Caco-2 (cell line): ENCODE measurements around the gene HEY2. TPM values are rescaled to one million over a fixed set of nuclear protein-coding genes. Genes with fewer than 3 reads are reported as not detected.

Experiments used
- BruUV-seq: library from RNA; stranded (reverse); fragments of 400-500 nt; replicated peaks from 2 replicates; lab custom pipeline; 2021; lab: Mats Ljungman, UMichigan
- CTCF ChIA-PET: fragments of 300-600 bp; sonication (Branson Sonifier 250); formaldehyde crosslinking; loops from one replicate; lab custom pipeline; 2022; ENCODE audit warnings: antibody characterized with exemption; lab: Charles Lee
- POLR2A ChIA-PET: fragments of 300-600 bp; sonication (Branson Sonifier 250); formaldehyde crosslinking; loops from one replicate; lab custom pipeline; 2022; ENCODE audit warnings: antibody characterized with exemption; lab: Charles Lee
- DNase-seq, 2 experiments: peaks; one replicate each; pipeline versions ENCODE4 v3.0.0 to v3.0.0-alpha.2; 2020 to 2022
- H3K27me3 ChIP-seq: replicated peaks from 2 replicates; pipeline ENCODE4 v1.6.0; 2011; ENCODE audit warnings: low read length; ENCODE audit not compliant: control insufficient read depth, insufficient read depth
- H3K36me3 ChIP-seq: 2 replicates; pipeline ENCODE4 v1.5.1; 2011; ENCODE audit warnings: low read length; ENCODE audit not compliant: control insufficient read depth, insufficient read depth
- H3K4me1 ChIP-seq: fragments of 250-450 bp; sonication (Bioruptor Pico); 2 replicates; pipeline ENCODE4 v1.5.1; 2020; ENCODE audit warnings: mild to moderate bottlenecking
- H3K4me3 ChIP-seq: 2 replicates; pipeline ENCODE4 v1.5.1; 2011; ENCODE audit warnings: low read depth, mild to moderate bottlenecking, control low read depth, low read length
- H3K9me3 ChIP-seq: fragments of 250-450 bp; sonication (Bioruptor Pico); 2 replicates; pipeline ENCODE4 v1.5.1; 2020; ENCODE audit warnings: mild to moderate bottlenecking, moderate library complexity
- H3K27ac Mint-ChIP-seq: one replicate; pipeline ENCODE4 v1.8.0; 2022; ENCODE audit warnings: mixed read lengths; ENCODE audit not compliant: unreplicated experiment
- H3K27me3 Mint-ChIP-seq: one replicate; pipeline ENCODE4 v1.8.0; 2022; ENCODE audit warnings: mixed read lengths; ENCODE audit not compliant: insufficient read depth, unreplicated experiment
- H3K36me3 Mint-ChIP-seq: one replicate; pipeline ENCODE4 v1.8.0; 2022; ENCODE audit warnings: mild to moderate bottlenecking, mixed read lengths; ENCODE audit not compliant: insufficient read depth, unreplicated experiment
- H3K4me1 Mint-ChIP-seq: one replicate; pipeline ENCODE4 v1.8.0; 2022; ENCODE audit warnings: low read depth, mixed read lengths; ENCODE audit not compliant: unreplicated experiment
- H3K4me3 Mint-ChIP-seq: one replicate; pipeline ENCODE4 v1.8.0; 2022; ENCODE audit warnings: mild to moderate bottlenecking, moderate library complexity, mixed read lengths; ENCODE audit not compliant: unreplicated experiment
- H3K9me3 Mint-ChIP-seq: one replicate; pipeline ENCODE4 v1.8.0; 2022; ENCODE audit warnings: mixed read lengths; ENCODE audit not compliant: unreplicated experiment
- intact Hi-C: fragments of 100-400 bp; cut with micrococcal nuclease; formaldehyde crosslinking; loops from one replicate; pipeline ENCODE4 v1.10.0; 2022; ENCODE audit not compliant: unreplicated experiment
- total RNA-seq: library from RNA; stranded (reverse); gene quantifications from 2 replicates; pipeline ENCODE4 v1.2.3, GENCODE V29; 2022
- TF ChIP-seq, protein P1 (sequence below), 2 experiments: fragments of 200-600 bp in 1 of 2; IDR thresholded peaks; 1 replicate in 1 of 2; 2 replicates in 1 of 2; pipeline versions ENCODE4 v1.5.1 to v1.8.0; 2011 to 2022; ENCODE audit warnings: antibody characterized with exemption in 1 of 2, control low read depth in 1 of 2, inconsistent platforms in 1 of 2, low read depth in 1 of 2, low read length in 1 of 2, mild to moderate bottlenecking in 1 of 2, moderate library complexity in 1 of 2; ENCODE audit not compliant: insufficient read depth in 1 of 2, severe bottlenecking in 1 of 2, unreplicated experiment in 1 of 2

Gene HEY2
- total RNA-seq, 1 experiment from 2014 or later, result not detected

DNA sequence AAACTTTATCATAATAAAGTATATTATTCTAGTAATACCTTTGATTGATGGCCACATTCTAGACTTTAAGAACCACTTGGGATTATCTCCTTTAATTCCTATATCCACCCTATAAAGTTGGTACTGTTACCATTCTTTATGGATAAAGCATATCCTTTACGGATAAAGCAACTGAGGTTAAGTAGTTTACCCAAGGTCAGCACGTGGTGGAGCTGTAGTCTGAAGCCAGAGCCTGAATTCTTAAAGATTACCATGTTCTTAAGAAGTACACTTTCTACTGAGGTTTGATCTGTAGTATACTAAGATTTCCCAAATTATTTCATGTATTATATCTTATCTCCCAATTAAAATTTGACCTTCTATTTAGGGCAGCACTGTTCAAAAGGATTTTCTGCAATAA is 38.4 kb downstream of the HEY2 start:
- peaks cover 20% of the 10 kb centered on the region for H3K4me1 ChIP-seq
- Mint-ChIP-seq H3K36me3 (no peaks in the 10 kb centered on the region), H3K27me3 (no peaks in the 10 kb centered on the region), H3K9me3 (no peaks in the 10 kb centered on the region), H3K4me3 (no peak overlapping the region), H3K4me1 (peaks cover 1% of the 10 kb centered on the region), H3K27ac (no peak overlapping the region)
- no TSS peak for BruUV-seq
- TF ChIP-seq, protein P1, sequence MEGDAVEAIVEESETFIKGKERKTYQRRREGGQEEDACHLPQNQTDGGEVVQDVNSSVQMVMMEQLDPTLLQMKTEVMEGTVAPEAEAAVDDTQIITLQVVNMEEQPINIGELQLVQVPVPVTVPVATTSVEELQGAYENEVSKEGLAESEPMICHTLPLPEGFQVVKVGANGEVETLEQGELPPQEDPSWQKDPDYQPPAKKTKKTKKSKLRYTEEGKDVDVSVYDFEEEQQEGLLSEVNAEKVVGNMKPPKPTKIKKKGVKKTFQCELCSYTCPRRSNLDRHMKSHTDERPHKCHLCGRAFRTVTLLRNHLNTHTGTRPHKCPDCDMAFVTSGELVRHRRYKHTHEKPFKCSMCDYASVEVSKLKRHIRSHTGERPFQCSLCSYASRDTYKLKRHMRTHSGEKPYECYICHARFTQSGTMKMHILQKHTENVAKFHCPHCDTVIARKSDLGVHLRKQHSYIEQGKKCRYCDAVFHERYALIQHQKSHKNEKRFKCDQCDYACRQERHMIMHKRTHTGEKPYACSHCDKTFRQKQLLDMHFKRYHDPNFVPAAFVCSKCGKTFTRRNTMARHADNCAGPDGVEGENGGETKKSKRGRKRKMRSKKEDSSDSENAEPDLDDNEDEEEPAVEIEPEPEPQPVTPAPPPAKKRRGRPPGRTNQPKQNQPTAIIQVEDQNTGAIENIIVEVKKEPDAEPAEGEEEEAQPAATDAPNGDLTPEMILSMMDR (IDR thresholded peaks at IDR 0.05; ENCODE audit: insufficient read depth in 1 of 2, low read depth in 1 of 2, low read length in 1 of 2, severe bottlenecking in 1 of 2, unreplicated experiment in 1 of 2), result no peak
- DNase-seq, result no peak
- POLR2A ChIA-PET, result interaction anchor here (0.6 kb wide), 1 partner anchor 1729 kb away, joined by 3 read pairs; no protein-coding TSS in a partner anchor
- no peak overlapping the region for H3K4me3 ChIP-seq
- no peaks in the 10 kb centered on the region for H3K27me3 ChIP-seq
- H3K9me3 ChIP-seq, result no peaks in the 10 kb centered on the region
- intact Hi-C loops, result no loop called here
- CTCF ChIA-PET, result interaction anchor here (0.8 kb wide), 1 partner anchor 183 kb away, joined by 4 read pairs; no protein-coding TSS in a partner anchor
- H3K36me3 ChIP-seq, result no peaks in the 10 kb centered on the region

DNA sequence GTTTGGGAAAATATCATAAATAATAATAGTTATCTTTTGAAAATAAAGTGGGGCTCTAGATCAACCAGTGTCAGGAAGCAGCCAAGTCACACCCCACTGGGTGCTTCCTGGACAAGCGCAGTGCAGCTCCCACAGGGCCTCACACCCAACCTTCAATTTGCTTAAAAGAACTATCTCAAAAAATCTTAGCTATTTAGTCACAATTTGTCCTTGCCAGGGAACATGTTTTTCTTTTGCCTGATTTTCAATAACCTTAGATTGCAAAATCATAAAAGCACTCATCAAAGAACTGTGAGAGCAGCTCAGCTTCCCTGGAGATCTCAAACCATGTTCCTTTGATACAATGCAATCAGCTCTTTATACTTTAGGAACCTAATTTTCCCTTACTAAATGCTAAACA is 39.7 kb downstream of the HEY2 start:
- no peaks in the 10 kb centered on the region for H3K36me3 Mint-ChIP-seq
- Histone ChIP-seq H3K36me3 (no peaks in the 10 kb centered on the region), H3K4me3 (no peak overlapping the region), H3K4me1 (peaks cover 20% of the 10 kb centered on the region), H3K9me3 (no peaks in the 10 kb centered on the region), H3K27me3 (no peaks in the 10 kb centered on the region)
- ChIA-PET POLR2A (interaction anchor here (0.5 to 2.7 kb wide), 3 partner anchors 8 to 229 kb away, joined by 3 to 21 read pairs (median 9); partner anchors contain the start of gene TRMT11), CTCF (interaction anchor here (2.9 to 3.9 kb wide), 2 partner anchors 8 to 168 kb away, joined by 19 to 33 read pairs; partner anchors contain the start of gene HINT3)
- H3K27me3 Mint-ChIP-seq, result no peaks in the 10 kb centered on the region
- H3K27ac Mint-ChIP-seq, result no peak overlapping the region
- TF ChIP-seq, protein P1 (IDR thresholded peaks at IDR 0.05; ENCODE audit: insufficient read depth in 1 of 2, low read depth in 1 of 2, low read length in 1 of 2, severe bottlenecking in 1 of 2, unreplicated experiment in 1 of 2), result no peak
- no TSS peak for BruUV-seq
- DNase-seq, result no peak
- H3K4me3 Mint-ChIP-seq, result peak overlapping the region; percentile 91
- H3K9me3 Mint-ChIP-seq, result no peaks in the 10 kb centered on the region
- intact Hi-C loops, result no loop called here
- H3K4me1 Mint-ChIP-seq, result peaks cover 9% of the 10 kb centered on the region

DNA sequence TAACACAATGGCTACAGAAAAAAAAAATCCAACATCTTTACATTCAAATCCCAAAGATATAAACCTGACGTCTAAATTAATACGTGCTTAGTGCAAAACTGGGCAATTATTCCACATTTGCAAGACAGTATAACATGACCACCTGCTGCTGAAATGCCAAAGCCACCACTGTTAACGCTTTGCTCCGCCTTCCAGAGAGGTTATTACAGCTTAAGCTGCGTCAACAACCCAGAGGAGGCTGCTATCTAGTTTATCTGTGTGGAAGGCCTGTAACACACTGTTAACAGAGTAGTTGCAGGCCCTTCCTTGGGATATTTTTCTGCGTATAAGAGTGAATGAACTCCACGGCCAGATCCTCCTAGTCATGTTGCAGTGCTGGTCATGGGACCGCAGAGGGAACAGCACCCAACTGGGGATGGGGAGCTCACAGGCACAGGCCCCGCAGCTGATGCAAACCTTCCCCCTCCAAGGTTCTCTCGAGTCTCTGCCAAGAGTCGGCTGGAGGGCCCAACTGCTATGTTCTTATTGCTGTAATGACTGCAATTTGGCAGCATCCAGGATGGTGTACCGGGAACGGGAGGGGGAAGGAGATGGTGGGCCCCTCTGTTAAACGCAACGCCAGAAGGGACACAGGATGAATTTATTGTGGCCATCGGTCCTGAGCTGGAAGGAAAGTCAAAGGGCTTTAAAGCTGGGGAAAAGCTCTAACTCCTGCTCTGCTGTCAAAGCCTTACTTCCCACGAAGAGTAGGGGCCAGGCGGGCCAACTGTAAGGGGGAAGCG is 40.3 kb downstream of the HEY2 start:
- Mint-ChIP-seq H3K36me3 (no peaks in the 10 kb centered on the region), H3K9me3 (no peaks in the 10 kb centered on the region), H3K4me3 (peak overlapping the region; percentile 91), H3K4me1 (peaks cover 9% of the 10 kb centered on the region), H3K27ac (peak overlapping the region; percentile 88), H3K27me3 (no peaks in the 10 kb centered on the region)
- peak; percentile 54 to 57 for DNase-seq
- ChIA-PET POLR2A (interaction anchor here (0.5 to 2.7 kb wide), 6 partner anchors 9 to 228 kb away, joined by 3 to 21 read pairs (median 4); partner anchors contain the start of genes HINT3 and TRMT11), CTCF (interaction anchor here (0.7 to 3.9 kb wide), 11 partner anchors 9 to 196 kb away, joined by 3 to 33 read pairs (median 6); partner anchors contain the start of genes HINT3 and TRMT11)
- peaks cover 20% of the 10 kb centered on the region for H3K4me1 ChIP-seq
- no peaks in the 10 kb centered on the region for H3K27me3 ChIP-seq
- TF ChIP-seq, protein P1 (IDR thresholded peaks at IDR 0.05; ENCODE audit: insufficient read depth in 1 of 2, low read depth in 1 of 2, low read length in 1 of 2, severe bottlenecking in 1 of 2, unreplicated experiment in 1 of 2), result no peak
- peak overlapping the region; percentile 91 for H3K4me3 ChIP-seq
- H3K36me3 ChIP-seq, result no peaks in the 10 kb centered on the region
- intact Hi-C loops, result loop anchor here (1.0 to 5.0 kb wide), 4 partner anchors 8 to 167 kb away; partner anchors contain the start of gene HINT3
- no peaks in the 10 kb centered on the region for H3K9me3 ChIP-seq
- TSS peak; percentile 72 for BruUV-seq
